ENCODE data around the gene FOXL3. TPM values are rescaled to one million over a fixed set of nuclear protein-coding genes. Genes with fewer than 3 reads are reported as not detected.
A peak's percentile ranks its signal among the peaks of the same experiment; 100 is the strongest.

Gene FOXL3
- total RNA-seq, 1 donor from 2014 or later: not detected

- peak; percentile 19 for ATAC-seq
- Histone ChIP-seq H3K27me3 (peaks cover under 1% of the 10 kb centered on the region), H3K4me1 (peaks cover 9% of the 10 kb centered on the region), H3K4me3 (no peak overlapping the region), H3K27ac (no peak overlapping the region), H3K36me3 (no peaks in the 10 kb centered on the region), H3K9me3 (no peaks in the 10 kb centered on the region)
- intact Hi-C loops (cut with DNase I): no loop called here
- no peak for DNase-seq
- TF ChIP-seq CTCF (IDR thresholded peaks at IDR 0.05): no peak
These were observed 28.5 kb downstream of the FOXL3 start for GRCh38 chr7:318476-318875.

GRCh38 chr7:318878-319661, 29.1 kb downstream of the FOXL3 start:
- Histone ChIP-seq H3K4me3 (no peak overlapping the region), H3K27ac (no peak overlapping the region), H3K9me3 (no peaks in the 10 kb centered on the region), H3K4me1 (peaks cover 9% of the 10 kb centered on the region), H3K27me3 (no peaks in the 10 kb centered on the region), H3K36me3 (no peaks in the 10 kb centered on the region)
- no peak for DNase-seq
- peak; percentile 49 for ATAC-seq
- intact Hi-C loops (cut with DNase I): no loop called here
- TF ChIP-seq CTCF (IDR thresholded peaks at IDR 0.05): no peak

GRCh38 chr7:320297-320696, 30.3 kb downstream of the FOXL3 start:
- Histone ChIP-seq H3K9me3 (no peaks in the 10 kb centered on the region), H3K36me3 (no peaks in the 10 kb centered on the region), H3K4me1 (peaks cover 9% of the 10 kb centered on the region), H3K27me3 (no peaks in the 10 kb centered on the region), H3K4me3 (no peak overlapping the region), H3K27ac (peak overlapping the region; percentile 48)
- ATAC-seq (no peak), DNase-seq (no peak)
- intact Hi-C loops (cut with DNase I): loop anchor here (5.0 to 10.0 kb wide), 2 partner anchors 452 to 525 kb away; no protein-coding TSS in a partner anchor
- TF ChIP-seq CTCF (IDR thresholded peaks at IDR 0.05): no peak

- peak; percentile 91 for TF ChIP-seq CTCF (IDR thresholded peaks at IDR 0.05)
- no peaks in the 10 kb centered on the region for H3K27me3 ChIP-seq
- DNase-seq: peak; percentile 90
- ATAC-seq: peak; percentile 91
- no peaks in the 10 kb centered on the region for H3K36me3 ChIP-seq
- peaks cover 12% of the 10 kb centered on the region for H3K4me1 ChIP-seq
- intact Hi-C loops (cut with DNase I): loop anchor here (5.0 to 10.0 kb wide), 2 partner anchors 450 to 523 kb away; no protein-coding TSS in a partner anchor
- no peak overlapping the region for H3K27ac ChIP-seq
- no peaks in the 10 kb centered on the region for H3K9me3 ChIP-seq
- H3K4me3 ChIP-seq: no peak overlapping the region
These were observed 32.2 kb downstream of the FOXL3 start for GRCh38 chr7:322111-322671.

GRCh38 chr7:322708-323111, 32.7 kb downstream of the FOXL3 start:
- no peaks in the 10 kb centered on the region for H3K9me3 ChIP-seq
- no peak for ATAC-seq
- intact Hi-C loops (cut with DNase I): loop anchor here (5.0 to 10.0 kb wide), 2 partner anchors 450 to 522 kb away; no protein-coding TSS in a partner anchor
- no peaks in the 10 kb centered on the region for H3K36me3 ChIP-seq
- TF ChIP-seq CTCF (IDR thresholded peaks at IDR 0.05): no peak
- no peak overlapping the region for H3K4me3 ChIP-seq
- H3K4me1 ChIP-seq: peaks cover 16% of the 10 kb centered on the region
- no peak for DNase-seq
- H3K27me3 ChIP-seq: no peaks in the 10 kb centered on the region
- H3K27ac ChIP-seq: no peak overlapping the region
